GM23248 (cell line): ENCODE measurements around the gene KRT6B. TPM values are rescaled to one million over a fixed set of nuclear protein-coding genes. Genes with fewer than 3 reads are reported as not detected.

Source experiments
- DNase-seq: peaks from one replicate; pipeline ENCODE4 v3.0.0-alpha.2; 2015
- H2AFZ ChIP-seq: fragments of 200-600 bp; sonication (generic); 2 replicates; pipeline ENCODE4 v1.6.1; 2016; ENCODE audit warnings: antibody characterized with exemption
- H3F3A ChIP-seq: fragments of 200-600 bp; sonication (generic); 2 replicates; pipeline ENCODE4 v1.6.1; 2016; ENCODE audit warnings: mild to moderate bottlenecking, antibody characterized with exemption, mixed run types; ENCODE audit not compliant: insufficient read depth
- H3K27ac ChIP-seq: fragments of 200-600 bp; sonication (generic); 2 replicates; pipeline ENCODE4 v1.5.1; 2016; ENCODE audit warnings: mild to moderate bottlenecking
- H3K27me3 ChIP-seq: fragments of 200-600 bp; sonication (generic); replicated peaks from 2 replicates; pipeline ENCODE4 v1.6.1; 2016; ENCODE audit warnings: mild to moderate bottlenecking; ENCODE audit not compliant: insufficient read depth
- H3K36me3 ChIP-seq: fragments of 200-600 bp; sonication (generic); 2 replicates; pipeline ENCODE4 v1.6.1; 2016; ENCODE audit warnings: low read depth, mild to moderate bottlenecking
- H3K4me1 ChIP-seq: fragments of 200-600 bp; sonication (generic); 2 replicates; pipeline ENCODE4 v1.6.1; 2016; ENCODE audit warnings: mild to moderate bottlenecking; ENCODE audit not compliant: insufficient read depth
- H3K4me2 ChIP-seq: fragments of 200-600 bp; sonication (generic); one replicate; pipeline ENCODE4 v1.6.1; 2016; ENCODE audit warnings: mild to moderate bottlenecking; ENCODE audit not compliant: unreplicated experiment
- H3K4me3 ChIP-seq: fragments of 200-600 bp; sonication (generic); 2 replicates; pipeline ENCODE4 v1.5.1; 2016; ENCODE audit warnings: mild to moderate bottlenecking
- H3K79me2 ChIP-seq: fragments of 200-600 bp; sonication (generic); 2 replicates; pipeline ENCODE4 v1.6.1; 2016; ENCODE audit warnings: mild to moderate bottlenecking; ENCODE audit not compliant: insufficient read depth
- H3K9ac ChIP-seq: fragments of 200-600 bp; sonication (generic); 2 replicates; pipeline ENCODE4 v1.6.1; 2016; ENCODE audit warnings: mild to moderate bottlenecking
- H3K9me2 ChIP-seq: fragments of 200-600 bp; sonication (generic); 2 replicates; pipeline ENCODE4 v1.6.1; 2016; ENCODE audit warnings: mixed run types, mild to moderate bottlenecking, moderate library complexity; ENCODE audit not compliant: insufficient read depth
- H3K9me3 ChIP-seq: fragments of 200-600 bp; sonication (generic); one replicate; pipeline ENCODE4 v1.6.1; 2017; ENCODE audit warnings: low read depth
- H4K20me1 ChIP-seq: fragments of 200-600 bp; sonication (generic); 2 replicates; pipeline ENCODE4 v1.6.0; 2016; ENCODE audit not compliant: insufficient read depth
- EZH2 ChIP-seq: fragments of 200-600 bp; sonication (generic); IDR thresholded peaks from 2 replicates; pipeline ENCODE4 v1.6.1; 2018; ENCODE audit warnings: antibody characterized with exemption, mild to moderate bottlenecking; ENCODE audit not compliant: insufficient read depth, poor library complexity, severe bottlenecking
- EZH2phosphoT487 ChIP-seq: fragments of 200-600 bp; sonication (generic); IDR thresholded peaks from 2 replicates; pipeline ENCODE4 v1.6.1; 2018; ENCODE audit warnings: antibody characterized with exemption, moderate library complexity, mild to moderate bottlenecking, low read depth; ENCODE audit not compliant: insufficient read depth
- WGBS, 2 experiments: methylation state at CpG; one replicate each; pipeline ENCODE4 v1.1.6; 2015 to 2017; ENCODE audit warnings: low lambda C conversion rate in 2 of 2, low coverage in 1 of 2; ENCODE audit errors: missing lambda C conversion rate in 2 of 2; 5-methylcytosine and 5-hydroxymethylcytosine counted together
- in situ Hi-C: fragments of 300-500 bp; cut with MboI; formaldehyde crosslinking; loops from 2 replicates; pipeline ENCODE4 v1.15.0; 2020
- polyA plus RNA-seq: library from polyadenylated mRNA; unstranded; fragments of >200 nt; fragmentation: Nextera tagmentation; extraction: Ambion mirVana; gene quantifications from 2 replicates; pipeline ENCODE4 v1.2.1, GENCODE V29; 2016
- total RNA-seq: library from RNA; depleted of rRNA; stranded (reverse); fragments of >200 nt; shearing (Covaris generic); gene quantifications from 2 replicates; pipeline ENCODE4 v1.2.3, GENCODE V29; 2014

KRT6B gene
- total and polyA plus RNA-seq, 2 experiments from 2014 or later, result not detected

DNA sequence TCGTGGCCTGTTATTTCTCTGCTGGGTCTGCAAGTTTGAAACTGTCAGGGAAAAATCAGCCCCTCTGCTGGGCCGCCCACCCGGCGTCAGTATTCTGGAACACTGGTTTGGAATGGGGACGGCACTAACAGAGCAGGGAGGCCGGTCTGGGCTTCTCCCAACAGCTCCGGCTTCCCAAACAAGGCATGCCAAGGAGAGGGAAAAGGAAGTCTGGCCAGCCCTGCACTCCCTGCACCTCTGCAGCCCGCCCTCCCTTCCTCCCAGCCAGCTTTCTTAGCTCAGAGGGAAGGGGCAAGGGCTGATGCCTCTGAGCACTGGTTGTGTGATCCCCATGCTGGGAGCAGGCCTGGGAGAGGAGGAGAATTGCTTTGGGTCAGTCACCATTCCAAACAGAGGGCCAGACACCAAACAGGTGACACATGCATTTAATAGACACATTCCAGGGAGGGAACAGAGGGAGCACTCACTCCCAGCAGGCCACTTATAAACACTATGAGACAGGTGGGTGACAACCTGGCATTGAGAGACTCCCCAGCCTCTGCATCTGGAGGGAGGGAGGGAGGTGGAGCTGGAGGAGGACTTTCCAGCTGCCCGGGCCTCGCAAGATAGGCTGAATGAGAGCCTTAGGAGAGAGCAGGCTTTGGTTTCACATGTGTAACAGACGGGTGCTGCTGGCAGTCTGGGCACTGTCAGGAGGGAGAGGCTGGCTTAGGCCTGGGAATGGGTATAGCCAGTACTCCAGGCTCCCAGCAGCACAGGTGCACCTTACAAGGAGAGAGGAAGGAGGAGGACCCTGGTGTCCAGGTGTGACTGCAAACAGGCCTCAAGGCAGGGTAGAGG is 28.1 kb downstream of the KRT6B start:
- Histone ChIP-seq H3K4me2 (no peak overlapping the region), H3F3A (no peaks in the 10 kb centered on the region), H4K20me1 (no peaks in the 10 kb centered on the region), H3K27me3 (peaks cover 14% of the 10 kb centered on the region; the same call in 1 of the 2 replicates), H3K79me2 (no peaks in the 10 kb centered on the region), H2AFZ (no peak overlapping the region), H3K9me2 (no peaks in the 10 kb centered on the region), H3K4me1 (no peaks in the 10 kb centered on the region), H3K9me3 (no peaks in the 10 kb centered on the region), H3K36me3 (no peaks in the 10 kb centered on the region), H3K27ac (no peak overlapping the region), H3K4me3 (no peak overlapping the region), H3K9ac (no peak overlapping the region)
- TF ChIP-seq EZH2 (no peak), EZH2phosphoT487 (no peak)
- 51 to 53% methylated on average over 11 of the region's 11 CpGs for WGBS, 2 experiments
- DNase-seq, result no peak
- in situ Hi-C loops, result no loop called here

DNA sequence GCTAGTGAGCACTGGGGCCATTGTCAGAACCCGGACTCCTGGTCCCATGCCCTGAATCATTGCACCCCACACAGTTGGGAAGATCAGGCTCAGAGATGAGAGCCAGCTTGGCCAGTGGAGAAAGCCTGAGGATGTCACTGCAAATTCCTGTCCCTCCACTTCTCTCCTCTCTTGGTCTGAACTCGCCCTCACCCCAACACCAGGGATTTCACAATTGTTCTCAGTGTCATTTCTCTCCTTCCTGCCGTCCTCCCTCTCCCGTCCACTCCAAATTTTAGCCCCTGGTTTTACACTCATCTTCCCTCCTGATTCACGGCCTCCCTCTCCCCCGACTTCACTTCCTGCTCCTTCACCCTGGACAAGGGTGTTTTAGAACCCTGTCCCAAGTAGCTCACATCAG is 28.9 kb downstream of the KRT6B start:
- in situ Hi-C loops, result no loop called here
- H4K20me1 ChIP-seq, result no peaks in the 10 kb centered on the region
- no peaks in the 10 kb centered on the region for H3K4me1 ChIP-seq
- H3K27ac ChIP-seq, result no peak overlapping the region
- H3K27me3 ChIP-seq, result 0 out of 2 replicates have a peak, but pooled peaks cover 6% of the 10 kb centered on the region
- H3K36me3 ChIP-seq, result no peaks in the 10 kb centered on the region
- no peaks in the 10 kb centered on the region for H3K79me2 ChIP-seq
- TF ChIP-seq EZH2 (no peak), EZH2phosphoT487 (no peak)
- no peak overlapping the region for H2AFZ ChIP-seq
- H3F3A ChIP-seq, result no peaks in the 10 kb centered on the region
- no peak overlapping the region for H3K4me2 ChIP-seq
- H3K4me3 ChIP-seq, result no peak overlapping the region
- H3K9me2 ChIP-seq, result no peaks in the 10 kb centered on the region
- no peak overlapping the region for H3K9ac ChIP-seq
- 71 to 83% methylated on average over 6 of the region's 6 CpGs for WGBS, 2 experiments
- no peaks in the 10 kb centered on the region for H3K9me3 ChIP-seq
- no peak for DNase-seq

DNA sequence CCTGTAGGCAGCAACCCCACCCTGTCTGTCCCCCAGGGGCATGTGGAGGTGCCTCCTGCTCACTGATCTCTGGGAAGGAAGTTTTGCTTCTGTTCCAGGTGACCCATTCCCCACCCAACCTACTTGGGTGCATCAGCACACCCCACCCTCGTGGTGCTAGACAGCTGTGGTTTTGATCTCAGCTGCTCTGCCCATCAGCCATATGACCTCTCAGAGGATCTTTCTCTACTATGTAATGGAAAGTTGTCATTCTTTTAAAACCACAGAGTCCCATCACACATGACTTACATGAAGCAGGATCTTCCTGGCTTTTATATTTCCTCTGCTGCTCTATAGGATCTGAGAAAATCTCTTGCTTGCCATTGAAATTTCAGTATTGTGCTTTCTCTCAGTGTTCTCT is 32.3 kb downstream of the KRT6B start:
- no peaks in the 10 kb centered on the region for H3K36me3 ChIP-seq
- H3K9me3 ChIP-seq, result no peaks in the 10 kb centered on the region
- no peak overlapping the region for H3K27ac ChIP-seq
- H4K20me1 ChIP-seq, result no peaks in the 10 kb centered on the region
- H3F3A ChIP-seq, result no peaks in the 10 kb centered on the region
- no peaks in the 10 kb centered on the region for H3K4me1 ChIP-seq
- no peak overlapping the region for H3K4me3 ChIP-seq
- TF ChIP-seq EZH2phosphoT487 (no peak), EZH2 (no peak)
- no peaks in the 10 kb centered on the region for H3K9me2 ChIP-seq
- H2AFZ ChIP-seq, result no peak overlapping the region
- no peak overlapping the region for H3K4me2 ChIP-seq
- in situ Hi-C loops, result no loop called here
- no peaks in the 10 kb centered on the region for H3K27me3 ChIP-seq
- H3K9ac ChIP-seq, result no peak overlapping the region
- DNase-seq, result peak; percentile 45
- H3K79me2 ChIP-seq, result no peaks in the 10 kb centered on the region
- 27 to 47% methylated on average over 1 of the region's 1 CpG for WGBS, 2 experiments

DNA sequence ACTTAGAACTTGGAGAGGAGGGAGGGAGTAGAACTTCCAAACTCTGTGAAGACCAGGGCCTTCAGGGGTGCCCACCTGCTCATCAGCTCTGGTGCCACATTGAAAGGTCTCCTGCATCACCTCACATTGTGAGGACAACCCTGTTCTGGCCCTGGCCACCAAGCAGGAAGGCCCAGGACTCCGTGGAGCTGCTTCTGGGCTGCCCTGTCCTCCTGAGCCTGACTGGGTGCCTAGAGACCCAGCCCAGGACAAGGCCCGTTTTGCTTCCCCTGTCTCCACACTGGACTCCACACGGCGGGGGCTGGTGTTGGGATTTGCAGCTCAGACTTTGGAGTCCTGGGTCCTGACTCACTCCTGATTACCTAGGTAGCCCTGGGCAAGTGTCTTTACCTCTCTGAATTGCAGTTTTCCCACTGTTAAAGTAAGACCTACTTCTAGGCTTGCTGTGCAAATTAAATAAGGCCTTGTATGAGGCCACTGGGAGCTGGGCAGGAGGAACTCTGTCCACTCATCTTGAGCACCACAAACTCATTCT is 33.3 kb downstream of the KRT6B start:
- Histone ChIP-seq H3K9me3 (no peaks in the 10 kb centered on the region), H3K27ac (no peak overlapping the region), H3K79me2 (no peaks in the 10 kb centered on the region), H3K36me3 (no peaks in the 10 kb centered on the region), H3F3A (no peaks in the 10 kb centered on the region), H2AFZ (no peak overlapping the region), H3K9me2 (no peaks in the 10 kb centered on the region), H3K4me3 (no peak overlapping the region), H3K4me2 (no peak overlapping the region), H4K20me1 (no peaks in the 10 kb centered on the region), H3K9ac (no peak overlapping the region), H3K27me3 (no peaks in the 10 kb centered on the region), H3K4me1 (no peaks in the 10 kb centered on the region)
- no peak for DNase-seq
- in situ Hi-C loops, result no loop called here
- 80 to 83% methylated on average over 4 of the region's 4 CpGs for WGBS, 2 experiments
- TF ChIP-seq EZH2phosphoT487 (no peak), EZH2 (no peak)
